ENCODE data around the gene CIT.

Gene CIT

DNA sequence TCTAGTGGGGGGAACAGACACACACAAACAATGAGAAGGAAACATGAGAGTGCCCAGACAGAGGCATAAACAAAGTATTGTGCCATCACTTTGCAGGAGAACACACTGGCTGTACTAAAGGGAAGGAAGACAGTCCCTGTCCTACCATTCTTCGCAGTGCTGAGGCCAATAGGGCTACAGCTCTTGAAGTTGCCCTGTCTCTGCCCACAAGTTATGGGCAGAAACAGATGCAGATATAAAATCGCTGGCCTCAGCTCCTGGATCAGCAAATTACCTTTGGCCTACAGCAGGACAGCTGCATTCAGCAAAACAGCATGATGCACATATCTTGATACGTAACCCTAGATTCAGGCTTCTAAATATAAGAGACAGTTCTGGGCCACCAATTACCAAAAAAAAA is 232.2 kb downstream of the CIT start:
- no peaks in the 10 kb centered on the region for H3K4me1 ChIP-seq (ENCODE audit: insufficient read depth, low read length, severe bottlenecking)
- no peaks in the 10 kb centered on the region for H3K9me3 ChIP-seq (ENCODE audit: low read length)
- H3F3A ChIP-seq (ENCODE audit: insufficient read depth, low read length) = no peaks in the 10 kb centered on the region
- no peak overlapping the region for H3K9ac ChIP-seq (ENCODE audit: low read length)
- H4K20me1 ChIP-seq (ENCODE audit: insufficient read depth, low read length) = no peaks in the 10 kb centered on the region
- H3K27ac ChIP-seq (ENCODE audit: low read depth, low read length, poor library complexity, severe bottlenecking) = no peak overlapping the region
- no peaks in the 10 kb centered on the region for H3K27me3 ChIP-seq (ENCODE audit: insufficient read depth, low read length)
- no peak overlapping the region for H3K4me3 ChIP-seq (ENCODE audit: low read depth, low read length, poor library complexity, severe bottlenecking)
- no peak for TF ChIP-seq EZH2 (IDR thresholded peaks at IDR 0.05; ENCODE audit: borderline replicate concordance, low read length)
- TF ChIP-seq, protein P1, sequence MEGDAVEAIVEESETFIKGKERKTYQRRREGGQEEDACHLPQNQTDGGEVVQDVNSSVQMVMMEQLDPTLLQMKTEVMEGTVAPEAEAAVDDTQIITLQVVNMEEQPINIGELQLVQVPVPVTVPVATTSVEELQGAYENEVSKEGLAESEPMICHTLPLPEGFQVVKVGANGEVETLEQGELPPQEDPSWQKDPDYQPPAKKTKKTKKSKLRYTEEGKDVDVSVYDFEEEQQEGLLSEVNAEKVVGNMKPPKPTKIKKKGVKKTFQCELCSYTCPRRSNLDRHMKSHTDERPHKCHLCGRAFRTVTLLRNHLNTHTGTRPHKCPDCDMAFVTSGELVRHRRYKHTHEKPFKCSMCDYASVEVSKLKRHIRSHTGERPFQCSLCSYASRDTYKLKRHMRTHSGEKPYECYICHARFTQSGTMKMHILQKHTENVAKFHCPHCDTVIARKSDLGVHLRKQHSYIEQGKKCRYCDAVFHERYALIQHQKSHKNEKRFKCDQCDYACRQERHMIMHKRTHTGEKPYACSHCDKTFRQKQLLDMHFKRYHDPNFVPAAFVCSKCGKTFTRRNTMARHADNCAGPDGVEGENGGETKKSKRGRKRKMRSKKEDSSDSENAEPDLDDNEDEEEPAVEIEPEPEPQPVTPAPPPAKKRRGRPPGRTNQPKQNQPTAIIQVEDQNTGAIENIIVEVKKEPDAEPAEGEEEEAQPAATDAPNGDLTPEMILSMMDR (IDR thresholded peaks at IDR 0.05; ENCODE audit: low read length) = no peak
- H3K36me3 ChIP-seq (ENCODE audit: insufficient read depth, low read length) = no peaks in the 10 kb centered on the region
- H3K79me2 ChIP-seq (ENCODE audit: insufficient read depth, low read length) = no peaks in the 10 kb centered on the region
- H3K4me2 ChIP-seq (ENCODE audit: low read length) = no peak overlapping the region
- no peaks in the 10 kb centered on the region for H3K9me2 ChIP-seq (ENCODE audit: low read depth, low read length)
- no peak overlapping the region for H2AFZ ChIP-seq (ENCODE audit: low read length)

DNA sequence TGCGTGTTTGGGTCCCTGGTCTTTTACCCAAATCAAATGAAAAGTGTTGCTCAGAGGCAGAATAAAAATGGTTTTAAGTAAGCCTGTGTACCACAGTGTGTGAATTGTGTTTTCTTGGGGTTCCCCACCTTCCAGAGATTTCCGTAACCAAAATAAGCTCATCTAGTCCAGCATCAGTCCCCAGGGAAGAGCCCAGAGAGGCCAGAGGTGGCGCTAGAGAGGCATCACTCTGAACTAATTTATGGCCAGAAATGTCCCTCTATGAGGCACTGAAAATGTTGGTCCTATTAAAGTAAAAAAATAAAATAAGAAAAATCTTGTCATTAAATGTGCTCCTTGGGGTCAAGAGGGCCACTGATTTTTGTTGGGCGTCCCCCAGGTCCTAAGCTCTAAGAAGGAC is 234.1 kb downstream of the CIT start:
- no peaks in the 10 kb centered on the region for H3F3A ChIP-seq (ENCODE audit: insufficient read depth, low read length)
- H3K9me2 ChIP-seq (ENCODE audit: low read depth, low read length) = no peaks in the 10 kb centered on the region
- H3K9ac ChIP-seq (ENCODE audit: low read length) = no peak overlapping the region
- TF ChIP-seq, protein P1 (IDR thresholded peaks at IDR 0.05; ENCODE audit: low read length) = peak; percentile 48
- no peak for TF ChIP-seq EZH2 (IDR thresholded peaks at IDR 0.05; ENCODE audit: borderline replicate concordance, low read length)
- H3K36me3 ChIP-seq (ENCODE audit: insufficient read depth, low read length) = no peaks in the 10 kb centered on the region
- no peak overlapping the region for H2AFZ ChIP-seq (ENCODE audit: low read length)
- no peaks in the 10 kb centered on the region for H3K79me2 ChIP-seq (ENCODE audit: insufficient read depth, low read length)
- no peak overlapping the region for H3K4me2 ChIP-seq (ENCODE audit: low read length)
- no peaks in the 10 kb centered on the region for H3K4me1 ChIP-seq (ENCODE audit: insufficient read depth, low read length, severe bottlenecking)
- H3K27ac ChIP-seq (ENCODE audit: low read depth, low read length, poor library complexity, severe bottlenecking) = no peak overlapping the region
- H3K4me3 ChIP-seq (ENCODE audit: low read depth, low read length, poor library complexity, severe bottlenecking) = no peak overlapping the region
- no peaks in the 10 kb centered on the region for H3K9me3 ChIP-seq (ENCODE audit: low read length)
- H4K20me1 ChIP-seq (ENCODE audit: insufficient read depth, low read length) = no peaks in the 10 kb centered on the region
- H3K27me3 ChIP-seq (ENCODE audit: insufficient read depth, low read length) = no peaks in the 10 kb centered on the region

All from OCI-LY1 (cell line).